Endothelial cell of umbilical vein (primary cell): ENCODE measurements around the gene LARGE1. TPM values are rescaled to one million over a fixed set of nuclear protein-coding genes. Genes with fewer than 3 reads are reported as not detected.

Source experiments
- BruUV-seq: library from RNA; stranded (reverse); fragments of 400-500 nt; replicated peaks from 2 replicates; lab custom pipeline; 2021; lab: Mats Ljungman, UMichigan
- CTCF ChIA-PET: fragments of 300-600, 350-600 bp; sonication (Branson Sonifier 250); formaldehyde crosslinking; loops from one replicate; lab custom pipeline; 2021; ENCODE audit warnings: antibody characterized with exemption, inconsistent platforms; lab: Charles Lee
- POLR2A ChIA-PET: fragments of 300-600, 350-600 bp; sonication (Branson Sonifier 250); formaldehyde crosslinking; loops from one replicate; lab custom pipeline; 2021; ENCODE audit warnings: antibody characterized with exemption, inconsistent platforms; lab: Charles Lee
- DNase-seq: peaks from one replicate; pipeline ENCODE4 v3.0.0-alpha.2; 2011; ENCODE audit warnings: low read depth, low spot score
- FAIRE-seq: peaks from 2 replicates; lab custom pipeline; 2011; peaks lifted over from hg19 to GRCh38; lab: Jason Lieb, UNC
- H2AFZ ChIP-seq: 2 replicates; pipeline ENCODE4 v1.6.0; 2012; ENCODE audit warnings: low read depth, low read length, control low read depth, inconsistent platforms
- H3K27ac ChIP-seq: 2 replicates; pipeline ENCODE4 v1.5.1; 2011; ENCODE audit warnings: low read depth, mild to moderate bottlenecking, control low read depth, low read length, moderate library complexity; ENCODE audit not compliant: insufficient read depth
- H3K27me3 ChIP-seq, 2 experiments: 2 replicates each; pipeline versions ENCODE4 v1.6.0 to v1.6.1; 2011; ENCODE audit warnings: low read length in 2 of 2, mixed read lengths in 1 of 2; ENCODE audit not compliant: control insufficient read depth in 2 of 2, insufficient read depth in 2 of 2
- H3K36me3 ChIP-seq, 2 experiments: 2 replicates in 1 of 2; 3 replicates in 1 of 2; pipeline ENCODE4 v1.5.1; 2011; ENCODE audit warnings: low read length in 2 of 2, mild to moderate bottlenecking in 1 of 2, moderate library complexity in 1 of 2; ENCODE audit not compliant: control insufficient read depth in 2 of 2, insufficient read depth in 2 of 2; ENCODE audit errors: extremely low read depth in 1 of 2
- H3K4me1 ChIP-seq: 3 replicates; pipeline ENCODE4 v1.5.1; 2011; ENCODE audit warnings: mild to moderate bottlenecking, low read length; ENCODE audit not compliant: control insufficient read depth, insufficient read depth; ENCODE audit errors: extremely low read depth
- H3K4me2 ChIP-seq: 2 replicates; pipeline ENCODE4 v1.6.1; 2011; ENCODE audit warnings: low read length, control low read depth, mixed read lengths; ENCODE audit not compliant: insufficient read depth
- H3K4me3 ChIP-seq, 3 experiments: fragments of 200-600 bp in 1 of 3; sonication (generic), shearing (Covaris generic) in 1 of 3; replicated peaks in 1 of 3; 2 replicates each; pipeline ENCODE4 v1.5.1; 2011 to 2016; ENCODE audit warnings: control low read depth in 3 of 3, low read length in 3 of 3, mild to moderate bottlenecking in 2 of 3, inconsistent platforms in 1 of 3, low read depth in 1 of 3, moderate library complexity in 1 of 3; ENCODE audit not compliant: insufficient read depth in 1 of 3
- H3K79me2 ChIP-seq: 2 replicates; pipeline ENCODE4 v1.6.0; 2012; ENCODE audit warnings: low read length, inconsistent platforms; ENCODE audit not compliant: control insufficient read depth, insufficient read depth
- H3K9ac ChIP-seq: replicated peaks from 2 replicates; pipeline ENCODE3; 2011; ENCODE audit warnings: low read length, control low read depth; ENCODE audit not compliant: insufficient read depth; ENCODE audit errors: extremely low read depth
- H3K9me1 ChIP-seq: replicated peaks from 3 replicates; pipeline ENCODE4 v1.6.0; 2011; ENCODE audit warnings: mild to moderate bottlenecking, low read length; ENCODE audit not compliant: control insufficient read depth, insufficient read depth; ENCODE audit errors: extremely low read depth
- H3K9me3 ChIP-seq: replicated peaks from 2 replicates; pipeline ENCODE4 v1.5.1; 2012; ENCODE audit warnings: low read length, inconsistent platforms; ENCODE audit not compliant: control insufficient read depth, insufficient read depth
- H4K20me1 ChIP-seq: replicated peaks from 2 replicates; pipeline ENCODE3; 2011; ENCODE audit warnings: mild to moderate bottlenecking, low read length; ENCODE audit not compliant: control insufficient read depth, insufficient read depth; ENCODE audit errors: extremely low read depth
- CTCF ChIP-seq, 2 donors: IDR thresholded peaks; 1 replicate in 1 of 2; 2 replicates in 1 of 2; pipeline ENCODE4 v1.5.1; 2011; ENCODE audit warnings: low read length in 2 of 2, mild to moderate bottlenecking in 2 of 2, moderate library complexity in 2 of 2, control low read depth in 1 of 2, inconsistent platforms in 1 of 2, low read depth in 1 of 2; ENCODE audit not compliant: insufficient read depth in 1 of 2; ENCODE audit errors: extremely low read depth in 1 of 2
- EZH2 ChIP-seq: IDR thresholded peaks from 2 replicates; pipeline ENCODE4 v1.6.1; 2012; ENCODE audit warnings: borderline replicate concordance, low read depth, mild to moderate bottlenecking, moderate library complexity, low read length, inconsistent platforms; ENCODE audit not compliant: severe bottlenecking
- GATA2 ChIP-seq: IDR thresholded peaks from 2 replicates; pipeline ENCODE4 v1.7.0; 2011; ENCODE audit warnings: low read depth, mild to moderate bottlenecking, moderate library complexity, mixed read lengths, low read length; ENCODE audit not compliant: insufficient read length, insufficient read depth
- JUN ChIP-seq: IDR thresholded peaks from 2 replicates; pipeline ENCODE4 v1.6.1; 2011; ENCODE audit warnings: borderline replicate concordance, low read depth; ENCODE audit not compliant: insufficient read length, insufficient read depth
- MYC ChIP-seq: IDR thresholded peaks from one replicate; pipeline ENCODE4 v1.6.1; 2011; ENCODE audit warnings: mild to moderate bottlenecking, low read depth, low read length
- POLR2A ChIP-seq: IDR thresholded peaks from 2 replicates; pipeline ENCODE4 v1.6.1; 2012; ENCODE audit warnings: low read depth, mild to moderate bottlenecking, control low read depth, low read length
- POLR2AphosphoS5 ChIP-seq: IDR thresholded peaks from 2 replicates; pipeline ENCODE4 v1.6.1; 2012; ENCODE audit warnings: low read depth, mild to moderate bottlenecking, control low read depth, low read length, moderate library complexity; ENCODE audit not compliant: insufficient read depth
- dilution Hi-C: fragments of 300-500 bp; cut with MboI; formaldehyde crosslinking; loops from one replicate; pipeline ENCODE4 v1.15.0; 2019; ENCODE audit warnings: low sequenced_read_pairs; ENCODE audit not compliant: extremely low pct_ligation_motif_present
- intact Hi-C: fragments of 100-400 bp; cut with micrococcal nuclease; formaldehyde crosslinking; loops from one replicate; pipeline ENCODE4 v1.10.0; 2022
- polyA plus RNA-seq, 4 experiments: library from polyadenylated mRNA; depleted of rRNA in 3 of 4; stranded (reverse) in 3 of 4; unstranded in 1 of 4; fragments of >200 nt; gene quantifications; 2 replicates each; pipeline versions ENCODE4 v1.2.1 to v1.2.3, GENCODE V29; 2011 to 2012; ENCODE audit warnings: missing spikeins in 1 of 4
- total RNA-seq: library from RNA; stranded (reverse); gene quantifications from 2 replicates; pipeline ENCODE4 v1.2.3, GENCODE V29; 2021
- TF ChIP-seq, protein P1 (sequence below): IDR thresholded peaks from 2 replicates; pipeline ENCODE4 v1.6.1; 2011; ENCODE audit not compliant: insufficient read depth, insufficient read length

Gene LARGE1
- total and polyA plus RNA-seq, 2 donors (not counting 3 experiments of a cell fraction or from before 2014, with no cell fraction given) = 0.95 to 4.4 TPM

DNA sequence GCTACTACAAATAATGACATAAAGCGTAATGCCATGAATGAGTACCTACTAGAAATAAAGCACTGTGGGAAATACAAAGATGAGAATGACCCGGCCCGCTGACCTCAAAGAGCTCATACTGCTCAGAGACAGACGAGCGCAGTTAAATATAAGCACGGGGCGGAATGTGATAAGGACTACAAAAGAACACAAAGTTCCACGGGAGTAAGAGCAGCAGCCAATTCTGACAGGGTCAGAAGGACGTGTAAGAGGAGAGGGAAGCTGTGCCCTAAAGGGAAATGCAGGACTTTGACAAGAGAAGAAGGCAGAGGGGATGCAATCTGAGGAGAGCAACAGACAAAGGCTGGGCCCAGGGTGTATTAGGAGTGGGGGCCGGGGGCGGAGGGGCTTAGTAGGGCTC lies 314.6 kb downstream of the LARGE1 start:
- Histone ChIP-seq H3K27ac (no peak overlapping the region), H3K36me3 (no peaks in the 10 kb centered on the region), H3K4me2 (no peak overlapping the region), H3K79me2 (no peaks in the 10 kb centered on the region), H3K4me3 (no peak overlapping the region), H4K20me1 (no peaks in the 10 kb centered on the region), H3K9ac (no peak overlapping the region), H2AFZ (no peak overlapping the region), H3K27me3 (no peaks in the 10 kb centered on the region), H3K9me3 (peaks cover 5% of the 10 kb centered on the region), H3K4me1 (no peaks in the 10 kb centered on the region), H3K9me1 (no peaks in the 10 kb centered on the region)
- dilution Hi-C loops (no loop called here), intact Hi-C loops (no loop called here)
- no TSS peak for BruUV-seq
- ChIA-PET POLR2A (no interaction called here), CTCF (no interaction called here)
- no peak for DNase-seq
- no peak for TF ChIP-seq POLR2A
- no peak for TF ChIP-seq POLR2AphosphoS5
- no peak for TF ChIP-seq EZH2
- TF ChIP-seq, protein P1, sequence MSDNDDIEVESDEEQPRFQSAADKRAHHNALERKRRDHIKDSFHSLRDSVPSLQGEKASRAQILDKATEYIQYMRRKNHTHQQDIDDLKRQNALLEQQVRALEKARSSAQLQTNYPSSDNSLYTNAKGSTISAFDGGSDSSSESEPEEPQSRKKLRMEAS = no peak
- no peak for TF ChIP-seq MYC
- TF ChIP-seq CTCF (IDR thresholded peaks at IDR 0.05; ENCODE audit: extremely low read depth in 1 of 2, insufficient read depth in 1 of 2, low read depth in 1 of 2, low read length in 2 of 2) = no peak
- TF ChIP-seq JUN = no peak
- TF ChIP-seq GATA2 = no peak
- no peak for FAIRE-seq
